HG02970 (cell line): Measurements from ENCODE around the gene GIPC2.
A peak's percentile ranks its signal among the peaks of the same experiment; 100 is the strongest.
"Not testable (repeated sequence)": the region's sequence is repeated elsewhere in the genome, so short reads cannot be mapped to it uniquely, and the experiment has no call there.

Experiments
- ATAC-seq: cut with Tn5 transposase; IDR thresholded peaks from one replicate; pipeline ENCODE4 v1.9.1; 2021; ENCODE audit warnings: mild to moderate bottlenecking, moderate library complexity, moderate number of reproducible peaks; ENCODE audit not compliant: unreplicated experiment, low FRiP score

The GIPC2 gene

GRCh38 chr1:78045926-78046778, at the start of gene GIPC2:
GIPC2 (plus strand) TSS chr1:78045966; CDS start chr1:78046095, 129 bp downstream.
- no peak for ATAC-seq

DNA sequence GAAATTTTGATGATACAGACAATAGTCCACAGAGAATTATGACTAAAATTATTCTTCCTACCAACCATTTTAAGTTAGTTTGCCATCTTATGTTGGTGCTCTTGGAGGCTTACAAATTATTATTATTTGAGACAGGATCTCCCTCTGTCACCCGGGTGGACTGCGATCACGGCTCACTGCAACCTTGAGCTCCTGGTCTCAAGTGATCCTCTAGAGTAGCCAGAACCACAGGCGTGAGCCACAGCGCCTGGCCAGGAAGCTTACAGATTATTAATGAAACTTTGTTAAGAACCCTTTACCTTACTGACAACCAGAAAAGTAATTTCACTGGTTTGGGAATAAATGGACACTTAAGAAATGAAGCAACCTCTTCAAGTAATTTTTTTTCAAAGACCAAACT, 49.0 kb upstream of the GIPC2 start:
- ATAC-seq = no peak

DNA sequence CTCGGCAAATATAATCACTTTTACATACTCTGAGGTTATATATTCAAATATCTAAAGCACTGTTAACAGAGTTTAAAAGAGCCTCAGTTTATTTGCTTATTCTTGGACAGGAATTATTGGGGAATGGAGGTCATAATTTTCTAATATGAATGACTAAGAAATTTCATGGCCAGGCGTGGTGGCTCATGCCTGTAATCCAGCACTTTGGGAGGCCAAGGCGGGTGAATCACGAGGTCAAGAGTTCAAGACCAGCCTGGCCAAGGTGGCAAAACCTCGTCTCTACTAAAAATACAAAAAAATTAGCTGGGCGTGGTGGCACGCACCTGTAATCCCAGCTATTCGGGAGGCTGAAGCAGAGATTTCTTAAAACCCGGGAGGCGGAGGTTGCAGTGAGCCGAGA, 45.2 kb upstream of the GIPC2 start:
- ATAC-seq = not testable (repeated sequence)

GRCh38 chr1:78003070-78003746, 42.6 kb upstream of the GIPC2 start:
- ATAC-seq = no peak

GRCh38 chr1:78003882-78004718, 41.7 kb upstream of the GIPC2 start:
- peak; percentile 46 for ATAC-seq

- peak; percentile 97 for ATAC-seq
These were observed 40.9 kb upstream of the GIPC2 start, which contains the start of gene DNAJB4 for GRCh38 chr1:78004719-78005447. DNAJB4 (plus strand) TSS chr1:78004939; CDS start chr1:78005111, 172 bp downstream.

GRCh38 chr1:78005448-78005722, 40.4 kb upstream of the GIPC2 start:
- no peak for ATAC-seq

- no peak for ATAC-seq
These were observed 40.0 kb upstream of the GIPC2 start for GRCh38 chr1:78005755-78006154.

DNA sequence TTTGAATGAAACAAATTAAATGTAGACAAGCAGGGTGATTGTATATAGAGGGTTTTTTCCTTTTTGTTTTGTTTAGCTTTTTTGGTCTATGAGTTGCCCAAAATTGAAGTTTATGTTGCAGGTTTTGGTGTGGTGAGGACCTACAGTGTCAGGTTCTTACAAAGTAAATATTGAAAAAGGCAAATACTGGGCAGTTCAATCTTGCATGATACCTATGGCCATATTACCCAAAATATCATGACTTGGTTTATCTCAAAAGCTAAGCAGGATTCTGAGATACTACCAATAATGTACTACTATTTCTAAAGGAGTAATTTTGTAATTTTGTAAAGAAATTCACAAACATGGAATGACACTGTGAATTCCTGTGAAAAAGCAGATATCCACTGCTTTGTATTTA, 39.2 kb upstream of the GIPC2 start:
- ATAC-seq = no peak

DNA sequence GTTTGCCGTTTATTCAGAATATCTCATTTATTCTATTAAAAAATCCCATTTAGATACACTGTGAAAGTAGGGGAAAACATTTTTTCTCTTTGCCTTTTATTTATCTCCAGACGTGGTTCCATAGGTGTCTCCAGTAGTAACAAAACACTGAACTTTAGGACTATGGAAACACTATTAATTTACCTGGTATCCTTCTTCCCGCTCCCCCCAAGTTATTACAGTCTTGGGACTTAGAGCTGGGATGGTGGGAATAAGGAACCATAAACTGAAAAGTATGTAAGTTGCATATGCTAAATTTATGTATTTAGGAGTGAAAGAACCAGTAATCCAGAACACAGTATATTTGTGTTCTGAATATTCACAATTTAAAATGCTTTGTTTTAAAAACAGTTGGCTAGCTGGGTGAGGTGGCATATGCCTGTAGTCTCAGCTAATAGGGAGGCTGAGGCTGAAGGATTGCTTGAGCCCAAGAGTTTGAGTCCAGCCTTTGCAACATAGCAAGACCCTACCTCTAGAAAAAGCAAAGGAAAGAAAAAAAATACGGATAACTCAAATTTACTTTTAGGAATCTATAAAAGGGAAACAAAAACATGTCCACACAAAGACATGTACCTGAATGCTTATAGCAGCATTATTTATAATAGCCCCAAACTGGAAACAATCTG, 38.0 kb upstream of the GIPC2 start:
- ATAC-seq = no peak

DNA sequence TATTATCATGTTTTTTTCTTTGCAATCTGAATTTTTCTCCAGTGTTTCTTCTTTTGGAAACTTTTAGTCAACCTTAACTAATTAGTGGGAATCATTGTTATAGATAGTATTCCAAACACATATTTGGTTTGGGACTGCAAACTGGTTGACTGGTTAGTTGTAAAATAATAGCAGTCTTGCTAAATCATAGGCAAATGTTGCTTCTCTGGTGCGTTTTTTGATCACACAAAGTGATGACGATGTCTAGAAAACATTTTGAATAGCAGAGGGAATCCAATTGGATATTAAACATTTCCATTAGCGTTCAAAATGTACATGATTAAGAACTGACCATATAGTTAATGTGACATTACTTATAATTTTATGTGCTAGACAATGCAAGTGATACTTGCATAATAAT, 36.5 kb upstream of the GIPC2 start:
- ATAC-seq = no peak

- no peak for ATAC-seq
These were observed 35.9 kb upstream of the GIPC2 start for GRCh38 chr1:78009836-78010235.

- ATAC-seq = no peak
These were observed 34.7 kb upstream of the GIPC2 start for GRCh38 chr1:78011050-78011449.

GRCh38 chr1:78015148-78015547, 30.6 kb upstream of the GIPC2 start:
- ATAC-seq = no peak

GRCh38 chr1:78019024-78019423, 26.7 kb upstream of the GIPC2 start:
- no peak for ATAC-seq

DNA sequence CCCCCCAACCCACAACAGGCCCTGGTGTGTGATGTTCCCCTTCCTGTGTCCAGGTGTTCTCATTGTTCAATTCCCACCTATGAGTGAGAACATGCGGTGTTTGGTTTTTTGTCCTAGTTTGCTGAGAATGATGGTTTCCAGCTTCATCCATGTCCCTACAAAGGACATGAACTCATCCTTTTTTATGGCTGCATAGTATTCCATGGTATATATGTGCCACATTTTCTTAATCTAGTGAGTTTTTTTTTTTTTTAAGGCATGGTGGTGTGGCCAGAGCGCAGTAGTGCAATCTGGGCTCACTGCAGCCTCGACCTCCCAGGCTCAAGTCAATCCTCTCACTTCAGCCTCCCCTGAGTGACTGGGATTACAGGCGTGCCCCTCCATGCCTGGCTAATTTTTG, 24.6 kb upstream of the GIPC2 start:
- ATAC-seq = not testable (repeated sequence)

GRCh38 chr1:78029793-78030192, 16.0 kb upstream of the GIPC2 start:
- no peak for ATAC-seq

GRCh38 chr1:78032996-78033796, 12.6 kb upstream of the GIPC2 start:
- ATAC-seq = no peak

DNA sequence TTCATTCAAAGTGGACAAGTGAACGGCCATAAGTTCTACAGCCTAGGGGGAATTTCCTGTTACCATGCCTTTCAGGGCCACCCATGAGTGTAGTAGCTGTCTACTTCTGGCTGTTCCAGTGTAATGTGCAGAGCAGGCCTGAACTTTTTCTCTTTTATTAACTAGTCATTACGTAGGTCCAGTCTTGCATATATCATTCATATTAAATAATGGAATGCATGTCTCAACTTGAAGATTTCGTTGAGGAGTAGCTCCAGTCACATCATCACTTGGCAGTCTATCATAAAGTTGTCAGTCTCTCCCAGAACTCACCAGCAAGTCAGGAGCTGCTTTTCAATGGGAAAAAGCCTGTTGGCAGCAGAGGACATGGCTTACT, 12.0 kb upstream of the GIPC2 start:
- ATAC-seq = no peak
